HepG2 (cell line): ENCODE data around the gene LRRC8E. TPM values are rescaled to one million over a fixed set of nuclear protein-coding genes. Genes with fewer than 3 reads are reported as not detected.
A peak's percentile ranks its signal among the peaks of the same experiment; 100 is the strongest.

Experiments used
- ARNT ChIP-seq: fragments of 450-650 bp; IDR thresholded peaks from 2 replicates; pipeline ENCODE4 v1.6.1; 2017
- CREB1 ChIP-seq, 2 experiments: fragments of 450-650 bp in 1 of 2; IDR thresholded peaks; 2 replicates each; pipeline ENCODE4 v1.6.1; 2016 to 2017; ENCODE audit warnings: control low read depth in 1 of 2, mild to moderate bottlenecking in 1 of 2, missing compliant biosample characterization in 1 of 2, missing genetic modification characterization in 1 of 2
- MED13 ChIP-seq: sonication (generic); formaldehyde crosslinking; IDR thresholded peaks from 2 replicates; pipeline ENCODE4 v1.5.0; 2020; ENCODE audit warnings: missing genetic modification reagents
- NCOA5 ChIP-seq: sonication (generic); formaldehyde crosslinking; IDR thresholded peaks from 2 replicates; pipeline ENCODE4 v1.4.0; 2020; ENCODE audit warnings: missing genetic modification reagents
- NFYC ChIP-seq: IDR thresholded peaks from 2 replicates; pipeline ENCODE4 v1.6.1; 2016; ENCODE audit warnings: missing genetic modification reagents, missing compliant biosample characterization
- RAD51 ChIP-seq: fragments of 450-650 bp; IDR thresholded peaks from 2 replicates; pipeline ENCODE4 v1.6.1; 2016; ENCODE audit warnings: borderline replicate concordance
- SNRNP70 ChIP-seq: fragments of 200-400 bp; formaldehyde crosslinking; IDR thresholded peaks from 2 replicates; pipeline ENCODE4 v1.6.1; 2017; ENCODE audit warnings: mild to moderate bottlenecking, low read depth, low read length, moderate library complexity
- SP2 ChIP-seq: sonication (generic); formaldehyde crosslinking; IDR thresholded peaks from 2 replicates; pipeline ENCODE4 v1.5.1; 2020; ENCODE audit warnings: mild to moderate bottlenecking, missing genetic modification reagents
- TARDBP ChIP-seq: sonication (generic); formaldehyde crosslinking; IDR thresholded peaks from 2 replicates; pipeline ENCODE4 v1.8.0; 2022; ENCODE audit warnings: mild to moderate bottlenecking, missing genetic modification reagents
- TEAD3 ChIP-seq: optimal IDR thresholded peaks from 2 replicates; pipeline ENCODE3; 2016; ENCODE audit warnings: borderline replicate concordance
- ZFX ChIP-seq: sonication (generic); formaldehyde crosslinking; IDR thresholded peaks from 2 replicates; pipeline ENCODE4 v1.4.0; 2020; ENCODE audit warnings: mild to moderate bottlenecking, low read depth, missing genetic modification reagents, moderate library complexity
- ZKSCAN5 ChIP-seq: sonication (generic); formaldehyde crosslinking; IDR thresholded peaks from 2 replicates; pipeline ENCODE4 v1.5.1; 2020; ENCODE audit warnings: mild to moderate bottlenecking, missing genetic modification reagents
- ZNF234 ChIP-seq: sonication (generic); formaldehyde crosslinking; conservative IDR thresholded peaks from 2 replicates; pipeline ENCODE4 v1.5.1; 2020; ENCODE audit warnings: mild to moderate bottlenecking, missing genetic modification reagents
- ZNF263 ChIP-seq: sonication (generic); formaldehyde crosslinking; IDR thresholded peaks from 2 replicates; pipeline ENCODE4 v1.4.0; 2020; ENCODE audit warnings: missing genetic modification reagents
- ZNF280B ChIP-seq: sonication (generic); formaldehyde crosslinking; IDR thresholded peaks from 2 replicates; pipeline ENCODE4 v1.5.0; 2020; ENCODE audit warnings: missing genetic modification reagents, mild to moderate bottlenecking, borderline replicate concordance
- ZNF296 ChIP-seq: sonication (generic); formaldehyde crosslinking; conservative IDR thresholded peaks from 2 replicates; pipeline ENCODE4 v1.5.0; 2020; ENCODE audit warnings: mild to moderate bottlenecking, missing genetic modification reagents
- ZNF318 ChIP-seq: sonication (generic); formaldehyde crosslinking; IDR thresholded peaks from 2 replicates; pipeline ENCODE4 v1.4.0; 2020; ENCODE audit warnings: mild to moderate bottlenecking, missing genetic modification reagents
- ZNF574 ChIP-seq: sonication (generic); formaldehyde crosslinking; IDR thresholded peaks from 2 replicates; pipeline ENCODE4 v1.4.0; 2020; ENCODE audit warnings: missing genetic modification reagents
- ZNF709 ChIP-seq: sonication (generic); formaldehyde crosslinking; IDR thresholded peaks from 2 replicates; pipeline ENCODE4 v1.5.0; 2020; ENCODE audit warnings: mild to moderate bottlenecking, missing genetic modification reagents
- polyA plus RNA-seq, 8 experiments: library from polyadenylated mRNA; depleted of rRNA in 3 of 8; stranded (reverse) in 7 of 8; unstranded in 1 of 8; fragments of >200 nt; fragmentation: Illumina TruSeq in 4 of 8; extraction: Trizol in 4 of 8; gene quantifications; 2 replicates each; pipeline versions ENCODE4 v1.2.1 to v1.2.3, GENCODE V29; 2011 to 2016; ENCODE audit warnings: low read depth in 4 of 8, missing spikeins in 1 of 8, mixed read lengths in 1 of 8; ENCODE audit not compliant: insufficient read depth in 1 of 8
- total RNA-seq, 5 experiments: library from RNA; depleted of rRNA; stranded (reverse); fragments of >200 nt; fragmentation: Illumina TruSeq; extraction: Trizol; gene quantifications; 2 replicates each; pipeline ENCODE4 v1.2.3, GENCODE V29; 2016; ENCODE audit warnings: low read depth in 1 of 5

LRRC8E gene
- total and polyA plus RNA-seq, 2 of the 13 experiments (the other 11 are each of a cell fraction or from before 2014, with no cell fraction given), result 8.0 to 10.3 TPM

DNA sequence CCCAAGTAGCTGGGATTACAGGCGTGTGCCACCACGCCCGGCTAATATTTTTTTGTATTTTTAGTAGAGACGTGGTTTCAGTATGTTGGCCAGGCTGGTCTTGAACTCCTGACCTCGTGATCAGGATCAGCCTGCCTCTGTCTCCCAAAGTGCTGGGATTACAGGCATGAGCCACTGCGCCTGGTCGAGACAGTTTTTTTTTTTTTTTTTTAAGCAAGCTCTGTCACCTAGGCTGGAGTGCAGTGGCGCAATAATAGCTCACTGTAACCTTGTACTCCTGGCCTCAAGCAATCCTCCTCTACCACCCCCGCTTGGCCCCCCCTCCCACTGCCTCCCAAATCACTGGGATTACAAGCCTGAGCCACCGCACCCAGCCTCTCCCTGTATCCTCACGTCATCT lies 9.0 kb downstream of the LRRC8E start (continued):
- TF ChIP-seq ZNF574 (CRISPR knock-in tag), result peak; percentile 54
- no peak for TF ChIP-seq SP2 (CRISPR knock-in tag)
- TF ChIP-seq RAD51, result no peak
- TF ChIP-seq ZNF296 (CRISPR knock-in tag), result no peak
- no peak for TF ChIP-seq ARNT
- TF ChIP-seq ZNF263 (CRISPR knock-in tag), result no peak; the same call in 1 of the 2 replicates
- TF ChIP-seq ZNF709 (CRISPR knock-in tag), result no peak
- no peak for TF ChIP-seq ZFX (CRISPR knock-in tag)
- 0 out of 2 replicates have a peak, but pooled peaks have one; percentile 45 for TF ChIP-seq ZNF234
- TF ChIP-seq NCOA5 (CRISPR knock-in tag), result no peak
- TF ChIP-seq ZKSCAN5 (CRISPR knock-in tag), result no peak
- no peak for TF ChIP-seq NFYC (CRISPR knock-in tag)
- peak; percentile 33 for TF ChIP-seq TEAD3 (CRISPR knock-in tag)
- TF ChIP-seq CREB1 (IDR thresholded peaks at IDR 0.05), result peak; percentile 14; the same call in 1 of the 2 replicates
- no peak for TF ChIP-seq CREB1 (CRISPR knock-in tag; IDR thresholded peaks at IDR 0.05)
- TF ChIP-seq SNRNP70, result no peak
- TF ChIP-seq TARDBP (CRISPR knock-in tag), result 0 out of 2 replicates have a peak, but pooled peaks have one; percentile 21
- TF ChIP-seq ZNF318 (CRISPR knock-in tag), result no peak
- TF ChIP-seq MED13 (CRISPR knock-in tag), result no peak; the same call in 1 of the 2 replicates
- no peak for TF ChIP-seq ZNF280B (CRISPR knock-in tag)
